HG02943 (cell line): ENCODE measurements around the gene USP54.

Source experiments
- ATAC-seq: cut with Tn5 transposase; IDR thresholded peaks from one replicate; pipeline ENCODE4 v1.9.1; 2021; ENCODE audit warnings: mild to moderate bottlenecking, low read depth, moderate library complexity; ENCODE audit not compliant: unreplicated experiment

The USP54 gene

GRCh38 chr10:73534857-73535256 is 56.3 kb downstream of the USP54 start:
- no peak for ATAC-seq

- ATAC-seq: no peak
These were observed 61.9 kb downstream of the USP54 start for GRCh38 chr10:73529089-73529832.

GRCh38 chr10:73522263-73522662 is 68.9 kb downstream of the USP54 start:
- no peak for ATAC-seq

GRCh38 chr10:73519336-73519735 is 71.8 kb downstream of the USP54 start:
- ATAC-seq: no peak

GRCh38 chr10:73517166-73517888 is 73.8 kb downstream of the USP54 start:
- ATAC-seq: no peak

- ATAC-seq: no peak
These were observed 78.9 kb downstream of the USP54 start for GRCh38 chr10:73512207-73512743.

GRCh38 chr10:73509695-73510094 is 81.4 kb downstream of the USP54 start:
- ATAC-seq: no peak

GRCh38 chr10:73506491-73506890 is 84.7 kb downstream of the USP54 start:
- ATAC-seq: no peak

- no peak for ATAC-seq
These were observed 85.1 kb downstream of the USP54 start for GRCh38 chr10:73506074-73506473.

GRCh38 chr10:73503037-73503436 is 88.1 kb downstream of the USP54 start:
- no peak for ATAC-seq

- ATAC-seq: no peak
These were observed 89.5 kb downstream of the USP54 start for GRCh38 chr10:73501651-73502050.

- ATAC-seq: no peak
These were observed 93.5 kb downstream of the USP54 start for GRCh38 chr10:73497623-73498022.

GRCh38 chr10:73495884-73496674 is 95.1 kb downstream of the USP54 start, which contains the start of gene PPP3CB:
PPP3CB (minus strand) TSS chr10:73496024; CDS start chr10:73495889, 135 bp downstream.
- ATAC-seq: peak; percentile 58

- peak; percentile 92 for ATAC-seq
These were observed 95.8 kb downstream of the USP54 start for GRCh38 chr10:73495226-73495883.

- no peak for ATAC-seq
These were observed 96.3 kb downstream of the USP54 start for GRCh38 chr10:73494877-73495225.

GRCh38 chr10:73494213-73494612 is 96.9 kb downstream of the USP54 start:
- no peak for ATAC-seq

GRCh38 chr10:73493781-73494180 is 97.4 kb downstream of the USP54 start:
- ATAC-seq: no peak

GRCh38 chr10:73486601-73487000 is 104.5 kb downstream of the USP54 start:
- ATAC-seq: no peak

GRCh38 chr10:73485320-73485719 is 105.8 kb downstream of the USP54 start:
- no peak for ATAC-seq

- no peak for ATAC-seq
These were observed 111.0 kb downstream of the USP54 start for GRCh38 chr10:73480158-73480557.
